Lung (tissue), 12 donors: Measurements from ENCODE around the gene GNPTAB. TPM values are rescaled to one million over a fixed set of nuclear protein-coding genes. Genes with fewer than 3 reads are reported as not detected.
A peak's percentile ranks its signal among the peaks of the same experiment; 100 is the strongest.

Experiments used
- ATAC-seq: fragments of 200-7000 bp; cut with Tn5 transposase; one replicate; pipeline ENCODE4 v1.9.1; 2020; ENCODE audit warnings: moderate number of reproducible peaks; ENCODE audit not compliant: insufficient read depth, low FRiP score
- DNase-seq, 3 donors: peaks; one replicate each; pipeline ENCODE4 v3.0.0-alpha.2; 2013 to 2017
- H3K27ac ChIP-seq, 2 donors: one replicate each; pipeline ENCODE4 v1.5.1; 2013; ENCODE audit warnings: mild to moderate bottlenecking in 2 of 2, moderate library complexity in 2 of 2, control low read depth in 1 of 2, inconsistent platforms in 1 of 2, low read depth in 1 of 2, low read length in 1 of 2
- H3K27me3 ChIP-seq, 3 donors: one replicate each; pipeline ENCODE4 v1.5.1; 2013; ENCODE audit warnings: low read length in 2 of 3; ENCODE audit not compliant: control insufficient read depth in 3 of 3, insufficient read depth in 3 of 3
- H3K36me3 ChIP-seq, 4 donors: one replicate each; pipeline ENCODE4 v1.5.1; 2013; ENCODE audit warnings: low read length in 4 of 4, mild to moderate bottlenecking in 1 of 4, moderate library complexity in 1 of 4; ENCODE audit not compliant: control insufficient read depth in 4 of 4, insufficient read depth in 4 of 4
- H3K4me1 ChIP-seq, 5 donors: one replicate each; pipeline ENCODE4 v1.5.1; 2013; ENCODE audit warnings: low read length in 5 of 5, mild to moderate bottlenecking in 2 of 5, moderate library complexity in 1 of 5; ENCODE audit not compliant: control insufficient read depth in 5 of 5, insufficient read depth in 5 of 5
- H3K4me3 ChIP-seq: one replicate; pipeline ENCODE4 v1.5.1; 2013; ENCODE audit warnings: mild to moderate bottlenecking, control low read depth, moderate library complexity
- H3K9ac ChIP-seq, 2 donors: one replicate each; pipeline ENCODE4 v1.5.1; 2013; ENCODE audit warnings: low read length in 2 of 2, control low read depth in 1 of 2; ENCODE audit not compliant: insufficient read depth in 1 of 2
- H3K9me3 ChIP-seq, 4 donors: one replicate each; pipeline ENCODE4 v1.5.1; 2013; ENCODE audit warnings: low read length in 3 of 4, mild to moderate bottlenecking in 1 of 4, moderate library complexity in 1 of 4; ENCODE audit not compliant: control insufficient read depth in 4 of 4, insufficient read depth in 3 of 4
- WGBS, 2 donors: extraction: QIAGEN DNeasy Blood & Tissue Kit; methylation state at CpG; one replicate each; pipeline ENCODE4 v1.1.7; 2013; 5-methylcytosine and 5-hydroxymethylcytosine counted together
- polyA plus RNA-seq, 2 donors: library from polyadenylated mRNA; stranded (reverse); fragments of 200-250 nt; gene quantifications; one replicate each; pipeline ENCODE4 v1.2.1, GENCODE V29; 2013
- total RNA-seq, 2 donors: library from RNA; depleted of rRNA in 1 of 2; stranded (reverse); fragments of >200 nt in 1 of 2; gene quantifications; one replicate each; pipeline ENCODE4 v1.2.1, GENCODE V29; 2014 to 2021
- TF ChIP-seq, protein P1 (sequence below): IDR thresholded peaks from 2 replicates; pipeline ENCODE4 v1.5.1; 2012; ENCODE audit warnings: mild to moderate bottlenecking; ENCODE audit errors: control extremely low read depth, extremely low read depth
- donor health status: control.
- donor health status: control.
- donor health status: Bipolar disorder and iron deficiency.
- donor health status: healthy.
- donor health status: DM: yes; HTN: yes; CAD: no.

Gene GNPTAB
- total and polyA plus RNA-seq, 4 donors, result 14.8 to 74.3 (median 39.9) TPM

DNA sequence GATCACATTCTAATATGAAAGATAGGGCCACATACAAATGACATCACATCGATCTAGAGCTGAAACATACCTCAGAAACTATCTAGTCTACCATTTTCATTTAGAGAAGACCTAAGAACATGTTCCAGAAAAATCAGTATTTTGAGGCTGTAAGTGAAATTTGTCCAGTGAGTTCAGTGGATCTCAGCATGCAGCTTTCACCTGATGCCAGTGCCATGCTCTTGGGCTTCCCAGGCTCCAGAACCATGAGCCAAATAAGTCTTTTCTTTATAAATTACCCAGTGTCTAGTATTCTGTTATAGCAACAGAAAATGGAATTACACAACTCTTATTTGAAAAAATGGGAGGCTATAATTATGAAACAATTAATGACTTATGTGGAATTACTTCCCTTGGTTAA is 124.4 kb downstream of the GNPTAB start:
- Histone ChIP-seq H3K9ac (no peak overlapping the region), H3K27me3 (no peaks in the 10 kb centered on the region), H3K4me1 (peaks cover 0 to 26% (median 3%) of the 10 kb centered on the region in 5 donors), H3K36me3 (no peaks in the 10 kb centered on the region), H3K4me3 (no peak overlapping the region), H3K9me3 (no peaks in the 10 kb centered on the region), H3K27ac (no peak overlapping the region)
- WGBS, 2 donors, result 100% methylated on average over 1 of the region's 1 CpG
- ATAC-seq, result no peak
- no peak for DNase-seq
- TF ChIP-seq, protein P1, sequence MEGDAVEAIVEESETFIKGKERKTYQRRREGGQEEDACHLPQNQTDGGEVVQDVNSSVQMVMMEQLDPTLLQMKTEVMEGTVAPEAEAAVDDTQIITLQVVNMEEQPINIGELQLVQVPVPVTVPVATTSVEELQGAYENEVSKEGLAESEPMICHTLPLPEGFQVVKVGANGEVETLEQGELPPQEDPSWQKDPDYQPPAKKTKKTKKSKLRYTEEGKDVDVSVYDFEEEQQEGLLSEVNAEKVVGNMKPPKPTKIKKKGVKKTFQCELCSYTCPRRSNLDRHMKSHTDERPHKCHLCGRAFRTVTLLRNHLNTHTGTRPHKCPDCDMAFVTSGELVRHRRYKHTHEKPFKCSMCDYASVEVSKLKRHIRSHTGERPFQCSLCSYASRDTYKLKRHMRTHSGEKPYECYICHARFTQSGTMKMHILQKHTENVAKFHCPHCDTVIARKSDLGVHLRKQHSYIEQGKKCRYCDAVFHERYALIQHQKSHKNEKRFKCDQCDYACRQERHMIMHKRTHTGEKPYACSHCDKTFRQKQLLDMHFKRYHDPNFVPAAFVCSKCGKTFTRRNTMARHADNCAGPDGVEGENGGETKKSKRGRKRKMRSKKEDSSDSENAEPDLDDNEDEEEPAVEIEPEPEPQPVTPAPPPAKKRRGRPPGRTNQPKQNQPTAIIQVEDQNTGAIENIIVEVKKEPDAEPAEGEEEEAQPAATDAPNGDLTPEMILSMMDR, result no peak

GRCh38 chr12:101703487-101703886 is 127.3 kb downstream of the GNPTAB start:
- Histone ChIP-seq H3K36me3 (no peaks in the 10 kb centered on the region), H3K4me1 (peaks cover 2 to 33% (median 12%) of the 10 kb centered on the region in 5 donors), H3K9ac (no peak overlapping the region), H3K27me3 (no peaks in the 10 kb centered on the region), H3K9me3 (no peaks in the 10 kb centered on the region), H3K4me3 (no peak overlapping the region), H3K27ac (no peak overlapping the region)
- DNase-seq (no peak), ATAC-seq (no peak)
- WGBS, 2 donors, result 89 to 91% methylated on average over 3 of the region's 3 CpGs
- TF ChIP-seq, protein P1, result no peak

- TF ChIP-seq, protein P1, result no peak
- H3K27me3 ChIP-seq, result no peaks in the 10 kb centered on the region
- DNase-seq, result no peak
- no peaks in the 10 kb centered on the region for H3K9me3 ChIP-seq
- ATAC-seq, result no peak
- no peak overlapping the region for H3K9ac ChIP-seq
- no peak overlapping the region for H3K4me3 ChIP-seq
- WGBS, 2 donors, result 82 to 98% methylated on average over 2 of the region's 2 CpGs
- no peaks in the 10 kb centered on the region for H3K36me3 ChIP-seq
- H3K4me1 ChIP-seq, result peaks cover 5 to 28% (median 12%) of the 10 kb centered on the region in 5 donors
- H3K27ac ChIP-seq, result peak overlapping the region in 1 of 2 donors; percentile 50
Observed at GRCh38 chr12:101700299-101700820, 130.4 kb downstream of the GNPTAB start.

- WGBS, 2 donors, result 83 to 88% methylated on average over 12 of the region's 12 CpGs
- no peak overlapping the region for H3K9ac ChIP-seq
- no peak for ATAC-seq
- peak overlapping the region in 1 of 2 donors; percentile 100 for H3K27ac ChIP-seq
- no peak overlapping the region for H3K4me3 ChIP-seq
- DNase-seq, result peak in 1 of 3 donors; percentile 43
- peaks cover 0 to 2% (median 0%) of the 10 kb centered on the region in 3 donors for H3K27me3 ChIP-seq
- H3K36me3 ChIP-seq, result no peaks in the 10 kb centered on the region
- TF ChIP-seq, protein P1, result no peak
- H3K9me3 ChIP-seq, result no peaks in the 10 kb centered on the region
- H3K4me1 ChIP-seq, result peaks cover 5 to 28% (median 12%) of the 10 kb centered on the region in 5 donors
Observed at GRCh38 chr12:101698800-101699347, 131.9 kb downstream of the GNPTAB start.
